Tibial nerve (tissue), 4 donors: ENCODE data around the gene RELCH.

ENCODE experiments used
- CTCF ChIP-seq, 5 experiments: fragments of 200-600 bp in 3 of 5; fragments of 450-650 bp in 2 of 5; sonication (generic) in 3 of 5; IDR thresholded peaks; one replicate each; pipeline ENCODE4 v1.5.1; 2016 to 2019; ENCODE audit warnings: antibody characterized with exemption in 5 of 5, mild to moderate bottlenecking in 3 of 5, moderate library complexity in 2 of 5
- EP300 ChIP-seq, 2 donors: sonication (generic); formaldehyde crosslinking; IDR thresholded peaks; one replicate each; pipeline ENCODE4 v1.6.1; 2017; ENCODE audit warnings: antibody characterized with exemption in 2 of 2, mild to moderate bottlenecking in 1 of 2

DNA sequence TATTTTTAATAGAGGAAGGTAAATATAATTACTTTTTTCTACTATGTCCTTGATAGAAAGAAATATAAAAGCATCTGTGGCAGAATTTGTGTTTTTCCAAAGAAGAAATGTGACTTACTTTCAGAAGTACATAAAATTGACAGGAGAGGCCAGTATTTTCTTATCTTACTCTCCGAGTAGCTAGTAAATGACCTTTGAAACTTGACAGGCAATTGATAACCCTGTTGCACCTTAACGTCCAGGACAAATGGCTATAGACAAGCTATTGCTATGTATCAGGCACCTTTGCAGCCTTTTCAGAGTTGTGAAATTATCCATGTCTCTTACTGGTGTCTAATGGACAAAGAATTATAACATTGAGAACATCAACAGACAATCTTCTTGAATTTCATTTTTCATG is 75.0 kb downstream of the RELCH start:
- no peak for TF ChIP-seq CTCF (IDR thresholded peaks at IDR 0.05)
- TF ChIP-seq EP300 (IDR thresholded peaks at IDR 0.05) = no peak
